GM21825 (cell line): ENCODE results near the gene PDE6B.
"Not testable (repeated sequence)": the region's sequence is repeated elsewhere in the genome, so short reads cannot be mapped to it uniquely, and the experiment has no call there.

Experiments
- ATAC-seq: cut with Tn5 transposase; IDR thresholded peaks from one replicate; pipeline ENCODE4 v1.9.1; 2021; ENCODE audit warnings: mild to moderate bottlenecking, moderate library complexity; ENCODE audit not compliant: unreplicated experiment

The PDE6B gene

GRCh38 chr4:667545-667925 lies 42.2 kb downstream of the PDE6B start:
- no peak for ATAC-seq

GRCh38 chr4:668219-668618 lies 42.8 kb downstream of the PDE6B start:
- not testable (repeated sequence) for ATAC-seq

DNA sequence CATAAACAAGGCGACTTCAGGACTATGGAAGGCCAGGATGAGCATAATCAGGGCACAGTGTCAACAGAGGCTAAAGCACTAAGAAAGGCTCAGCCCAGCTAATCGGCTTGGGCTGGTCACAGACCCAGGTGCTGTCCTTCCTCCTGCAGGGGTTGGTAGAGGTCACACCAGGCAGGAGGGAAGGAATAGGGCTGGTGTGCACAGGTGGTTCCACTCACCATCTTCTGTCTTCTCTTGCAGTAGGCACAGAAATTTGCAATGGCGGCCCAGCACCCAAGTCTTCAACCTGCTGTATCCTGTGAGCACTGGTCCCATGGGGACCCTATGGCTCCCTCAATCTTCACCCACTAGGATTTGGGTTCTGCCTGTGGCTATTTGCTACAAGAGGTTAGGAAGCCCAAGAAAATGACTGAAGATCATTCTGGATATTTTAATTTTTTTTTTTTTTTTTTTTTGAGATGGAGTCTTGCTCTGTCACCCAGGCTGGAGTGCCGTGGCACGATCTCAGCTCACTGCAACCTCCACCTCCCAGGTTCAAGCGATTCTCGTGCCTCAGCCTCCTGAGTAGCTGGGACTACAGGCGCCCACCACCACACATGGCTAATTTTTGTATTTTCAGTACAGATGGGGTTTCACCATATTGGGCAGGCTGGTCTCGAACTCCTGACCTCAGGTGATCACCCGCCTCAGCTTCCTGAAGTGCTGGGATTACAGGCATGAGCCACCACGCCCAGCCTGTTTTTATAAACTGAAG lies 44.6 kb downstream of the PDE6B start:
- ATAC-seq = not testable (repeated sequence)

- no peak for ATAC-seq
These were observed 46.4 kb downstream of the PDE6B start for GRCh38 chr4:671769-672168.

- no peak for ATAC-seq
These were observed 48.1 kb downstream of the PDE6B start for GRCh38 chr4:673349-674091.

- peak; percentile 61 for ATAC-seq
These were observed 49.0 kb downstream of the PDE6B start, which contains the start of the genes ATP5ME and MYL5 for GRCh38 chr4:674172-675035. Gene ATP5ME (minus strand): TSS chr4:674276. CDS start chr4:674247, 29 bp downstream. Gene MYL5 (plus strand): TSS chr4:674542. CDS start chr4:678027, 3,485 bp downstream.

GRCh38 chr4:675036-675882 lies 49.9 kb downstream of the PDE6B start:
- ATAC-seq = no peak

GRCh38 chr4:675980-676870 lies 50.9 kb downstream of the PDE6B start:
- peak; percentile 26 for ATAC-seq

DNA sequence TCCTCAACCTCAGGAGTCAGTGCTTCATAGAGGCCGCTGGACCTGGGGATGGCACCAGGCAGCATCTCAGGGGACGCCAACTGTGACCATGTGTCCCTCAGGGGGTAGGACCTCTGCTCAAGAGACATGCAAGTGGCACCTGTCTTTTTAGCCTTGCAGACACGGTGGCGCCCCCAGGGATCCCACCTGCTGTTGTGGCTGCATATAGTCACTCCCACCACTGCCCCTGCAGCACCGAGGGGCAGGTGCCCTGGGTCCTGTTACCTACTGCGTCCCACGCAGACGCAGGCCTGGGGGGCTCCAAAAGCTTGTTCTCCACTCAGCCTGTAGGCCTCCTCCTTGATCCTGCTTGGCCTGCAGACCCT lies 51.5 kb downstream of the PDE6B start:
- no peak for ATAC-seq

DNA sequence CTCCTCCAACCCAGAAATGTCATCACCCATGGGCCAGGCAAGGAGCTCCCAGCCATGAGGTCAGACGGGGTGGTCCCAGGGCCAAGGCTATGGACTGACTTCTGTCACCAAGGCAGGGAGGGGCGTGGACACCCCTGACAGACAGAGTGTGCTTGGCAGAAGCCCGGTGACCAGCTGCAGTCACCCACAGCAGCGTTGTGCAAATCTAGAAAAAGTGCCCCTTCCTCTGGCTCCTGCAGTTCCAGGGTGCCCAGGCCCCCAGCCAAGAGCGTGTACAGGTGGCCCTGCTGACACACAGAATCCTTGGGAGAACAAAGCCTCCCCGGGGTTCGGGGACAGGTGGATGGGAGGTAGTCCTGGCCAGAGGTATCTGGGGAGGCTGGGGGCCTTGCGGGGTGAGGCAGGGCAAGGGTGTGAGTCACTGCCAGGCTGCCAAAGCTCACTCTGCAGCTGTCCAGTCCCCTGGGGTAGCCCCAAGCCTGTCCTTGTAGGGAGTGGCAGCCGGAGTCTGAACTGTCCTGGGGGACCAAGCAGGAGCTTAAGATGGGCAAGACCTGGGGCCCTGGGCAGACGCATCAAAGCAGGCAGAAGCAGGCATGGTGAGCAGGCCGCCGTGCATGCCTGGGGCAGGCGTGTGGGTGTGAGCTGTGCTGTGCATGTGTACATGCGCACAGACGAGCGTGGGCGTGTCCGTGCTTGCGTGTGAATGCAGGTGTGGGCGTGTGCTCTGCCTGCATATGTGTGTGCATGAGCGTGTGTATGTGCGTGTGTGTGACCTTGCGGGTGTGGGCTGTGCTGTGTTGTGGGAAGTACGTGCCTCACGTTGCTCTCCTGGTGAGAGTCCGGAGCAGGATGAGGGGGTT lies 52.3 kb downstream of the PDE6B start:
- ATAC-seq = no peak

- ATAC-seq = no peak
These were observed 53.1 kb downstream of the PDE6B start for GRCh38 chr4:678331-679103.

GRCh38 chr4:679104-679481 lies 53.7 kb downstream of the PDE6B start:
- ATAC-seq = no peak

- ATAC-seq = no peak
These were observed 54.3 kb downstream of the PDE6B start for GRCh38 chr4:679629-680028.

- no peak for ATAC-seq
These were observed 54.7 kb downstream of the PDE6B start for GRCh38 chr4:680091-680490.

DNA sequence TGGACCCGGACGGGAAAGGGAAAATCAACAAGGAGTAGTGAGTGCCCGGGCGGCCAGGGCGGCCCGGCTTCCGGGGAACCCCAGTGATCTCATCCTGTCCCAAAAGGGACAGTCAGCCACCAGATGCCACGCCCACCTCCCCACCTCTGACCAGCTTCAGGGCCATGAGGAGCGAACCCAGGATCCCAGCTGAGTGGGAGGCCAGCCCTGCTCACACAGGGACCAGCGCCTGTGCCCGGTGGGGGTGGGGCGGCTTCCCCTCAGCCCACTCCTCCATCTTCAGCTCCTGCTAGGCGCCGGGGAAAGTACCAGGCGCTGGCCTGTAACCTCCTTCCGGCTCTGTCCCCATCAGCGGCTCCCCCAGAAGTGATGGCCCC lies 55.2 kb downstream of the PDE6B start:
- no peak for ATAC-seq

DNA sequence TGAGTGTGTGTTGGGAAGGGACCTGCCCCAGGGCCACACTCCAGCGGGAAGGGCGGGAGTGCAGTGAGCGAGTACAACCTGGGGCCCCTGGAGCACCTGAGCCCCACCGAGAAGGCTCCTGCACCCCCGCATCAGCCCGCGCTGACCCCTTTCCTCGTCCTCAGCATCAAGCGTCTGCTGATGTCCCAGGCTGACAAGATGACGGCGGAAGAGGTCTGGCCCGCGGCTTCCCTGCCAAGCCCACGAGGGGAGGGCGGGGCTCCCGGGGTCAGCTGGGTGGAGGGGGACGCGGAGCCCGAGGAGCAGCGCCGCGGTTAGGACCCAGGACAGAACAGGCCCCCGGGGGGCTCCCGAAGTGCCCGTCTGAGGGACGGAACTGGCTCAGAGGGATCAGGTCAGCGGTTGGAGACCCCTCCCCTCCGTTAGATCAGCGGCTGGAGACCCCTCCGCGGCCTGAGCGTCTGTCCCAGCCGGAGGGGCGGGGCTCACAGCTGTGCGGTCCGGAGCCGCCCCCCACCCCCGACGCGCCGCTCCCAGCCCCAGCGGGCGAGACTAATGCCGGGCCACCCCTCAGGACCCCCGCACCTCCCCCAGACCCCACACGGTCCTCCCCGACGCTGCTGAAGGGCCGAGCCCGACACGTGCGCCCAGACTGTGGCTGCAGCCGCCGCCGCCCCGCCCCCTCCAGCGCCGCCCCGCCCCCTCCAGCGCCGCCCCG lies 55.7 kb downstream of the PDE6B start:
- no peak for ATAC-seq
